HG03342 (cell line): Measurements from ENCODE around the gene OSMR.

Experiments used
- ATAC-seq: cut with Tn5 transposase; IDR thresholded peaks from one replicate; pipeline ENCODE4 v1.9.1; 2021; ENCODE audit warnings: mild to moderate bottlenecking, moderate library complexity; ENCODE audit not compliant: unreplicated experiment

The OSMR gene

GRCh38 chr5:38923661-38924451 is 78.0 kb downstream of the OSMR start:
- ATAC-seq, result no peak

DNA sequence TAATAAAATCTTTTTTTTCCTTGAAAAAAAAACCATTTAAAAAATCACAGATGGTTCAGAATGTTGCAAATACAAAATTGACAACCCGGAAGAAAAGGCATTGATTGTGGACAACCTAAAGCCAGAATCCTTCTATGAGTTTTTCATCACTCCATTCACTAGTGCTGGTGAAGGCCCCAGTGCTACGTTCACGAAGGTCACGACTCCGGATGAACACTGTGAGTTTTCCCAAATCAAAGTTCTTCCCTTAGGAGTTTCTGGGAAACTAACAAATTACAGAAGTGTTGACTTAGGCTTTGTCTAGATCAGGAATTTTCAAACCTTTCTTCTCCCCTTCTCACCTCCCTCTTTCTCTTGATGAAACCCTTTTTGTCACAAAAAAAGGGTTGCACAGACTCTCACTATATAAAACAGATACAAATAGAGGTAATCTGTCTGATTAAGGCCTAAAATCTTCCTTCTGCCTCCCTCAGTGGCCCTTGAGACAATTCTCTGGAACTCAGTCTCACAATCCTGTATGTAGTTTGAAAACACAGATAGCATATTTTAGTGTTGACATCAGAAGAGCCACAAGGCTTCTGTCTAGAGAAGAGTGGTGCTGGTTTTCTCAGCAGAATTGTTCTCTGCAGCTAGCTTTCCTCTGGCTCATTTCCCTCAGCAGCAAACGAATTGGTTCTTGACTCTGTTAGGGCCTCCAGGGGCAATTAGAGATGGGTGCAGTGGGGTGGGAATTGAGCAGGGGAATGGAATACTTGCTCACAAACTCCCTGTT is 79.5 kb downstream of the OSMR start:
- no peak for ATAC-seq

DNA sequence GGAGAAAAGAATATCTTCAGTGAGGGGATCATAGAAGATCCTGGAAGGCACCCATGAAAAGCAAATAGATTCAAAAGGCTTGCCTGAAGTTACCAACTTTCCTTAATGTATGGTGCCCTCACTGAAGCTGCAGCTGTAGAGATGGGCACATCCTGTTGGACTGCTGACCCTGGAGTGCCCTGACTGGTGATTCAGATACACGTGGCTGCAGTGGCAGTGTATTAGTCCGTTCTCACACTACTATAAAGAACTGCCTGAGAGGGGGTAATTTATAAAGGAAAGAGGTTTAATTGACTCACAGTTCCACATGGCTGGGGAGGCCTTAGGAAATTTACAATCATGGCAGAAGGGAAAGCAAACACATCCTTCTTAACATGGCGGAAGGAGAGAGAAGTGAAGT is 80.3 kb downstream of the OSMR start:
- no peak for ATAC-seq

DNA sequence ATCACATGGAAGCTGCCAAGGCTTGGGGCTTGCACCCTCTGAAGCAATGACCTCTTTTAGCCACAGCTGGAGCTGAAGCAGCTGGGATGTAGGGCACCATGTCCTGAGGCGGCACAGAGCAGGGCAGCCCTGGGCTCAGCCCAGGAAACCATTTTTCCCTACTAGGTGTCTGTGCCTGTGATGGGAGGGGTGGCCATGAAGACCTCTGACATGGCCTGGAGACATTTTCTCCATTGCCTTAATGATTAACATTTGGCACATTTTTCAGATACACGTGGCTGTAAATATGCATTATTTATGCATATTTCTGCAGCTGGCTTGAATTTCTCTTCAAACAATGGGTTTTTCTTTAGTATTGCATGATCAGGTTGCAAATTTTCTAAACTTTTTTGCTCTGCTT is 81.7 kb downstream of the OSMR start:
- ATAC-seq, result no peak

DNA sequence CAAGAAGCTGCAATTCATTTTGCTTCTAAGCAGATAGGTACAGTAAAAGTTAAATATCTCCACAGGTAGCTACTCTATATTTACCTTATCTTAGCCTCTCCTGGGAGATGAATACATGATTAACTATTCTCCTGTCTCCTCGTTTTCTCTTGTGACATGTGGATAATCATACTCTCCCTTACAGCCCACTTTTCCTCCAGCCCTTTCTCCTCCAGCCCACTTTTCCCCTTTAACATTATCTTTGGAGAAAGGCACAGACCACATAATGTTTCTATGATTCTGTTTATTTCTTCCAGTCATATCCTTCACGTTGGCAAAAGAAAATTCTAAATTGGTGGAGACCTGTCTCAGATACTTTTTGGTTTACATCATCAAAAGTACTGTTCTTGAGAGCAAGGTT is 84.0 kb downstream of the OSMR start:
- no peak for ATAC-seq

DNA sequence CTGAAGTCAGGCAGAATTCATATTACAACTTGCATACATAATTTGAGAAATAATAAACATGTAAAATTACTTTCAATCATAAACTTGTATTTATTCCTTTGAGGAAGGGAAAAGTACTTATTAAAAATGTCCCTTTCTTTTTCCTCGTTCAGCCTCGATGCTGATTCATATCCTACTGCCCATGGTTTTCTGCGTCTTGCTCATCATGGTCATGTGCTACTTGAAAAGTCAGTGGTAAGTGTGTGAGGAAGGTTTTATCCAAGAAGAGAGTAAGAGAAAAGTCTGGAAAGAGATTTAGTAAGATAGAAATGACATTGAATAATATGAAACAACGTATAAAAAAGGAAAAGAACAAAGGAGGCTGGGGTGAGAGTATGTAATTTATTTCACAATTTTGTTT is 85.9 kb downstream of the OSMR start:
- ATAC-seq, result no peak

- ATAC-seq, result no peak
Measured at GRCh38 chr5:38932854-38933408, 87.1 kb downstream of the OSMR start.

DNA sequence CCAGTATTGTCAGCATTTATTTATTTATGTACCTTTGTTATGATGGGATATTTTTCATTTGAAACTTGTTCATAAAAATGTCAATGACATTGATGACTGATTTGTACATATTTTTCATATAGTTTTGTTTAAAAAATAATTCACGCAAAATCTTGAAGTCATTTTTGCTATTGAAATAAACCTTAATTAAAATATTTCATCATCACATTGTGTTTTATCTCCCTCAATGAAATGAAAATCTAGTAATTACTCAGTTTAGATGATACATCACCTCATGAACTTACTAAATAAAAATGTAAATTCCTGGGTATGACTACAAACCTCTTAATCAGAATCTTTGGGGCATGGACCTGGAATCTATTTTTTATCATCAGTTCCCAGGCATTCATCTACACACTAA is 89.6 kb downstream of the OSMR start:
- no peak for ATAC-seq

- ATAC-seq, result no peak
Measured at GRCh38 chr5:38936269-38936668, 90.5 kb downstream of the OSMR start.

- ATAC-seq, result no peak
Measured at GRCh38 chr5:38938424-38938823, 92.6 kb downstream of the OSMR start.

DNA sequence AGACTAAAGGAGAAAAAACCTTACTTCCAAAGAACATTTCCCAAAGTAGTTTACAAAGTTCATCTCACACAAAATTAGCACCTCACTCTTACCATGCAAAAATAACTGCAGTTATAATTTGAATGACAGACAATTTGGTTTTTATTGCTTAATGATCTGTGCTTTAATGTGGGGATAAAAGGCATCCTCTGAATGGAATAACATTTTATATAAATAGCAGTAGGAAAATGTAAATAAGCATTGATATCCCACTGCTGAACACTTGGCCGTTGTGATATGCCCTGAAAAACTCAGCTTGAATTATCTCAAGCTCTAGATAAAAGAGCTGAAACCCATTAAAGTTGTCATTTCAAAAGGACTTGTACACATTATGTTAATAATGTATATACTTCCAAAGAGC is 93.2 kb downstream of the OSMR start:
- ATAC-seq, result no peak

- no peak for ATAC-seq
Measured at GRCh38 chr5:38940230-38940858, 94.5 kb downstream of the OSMR start.

DNA sequence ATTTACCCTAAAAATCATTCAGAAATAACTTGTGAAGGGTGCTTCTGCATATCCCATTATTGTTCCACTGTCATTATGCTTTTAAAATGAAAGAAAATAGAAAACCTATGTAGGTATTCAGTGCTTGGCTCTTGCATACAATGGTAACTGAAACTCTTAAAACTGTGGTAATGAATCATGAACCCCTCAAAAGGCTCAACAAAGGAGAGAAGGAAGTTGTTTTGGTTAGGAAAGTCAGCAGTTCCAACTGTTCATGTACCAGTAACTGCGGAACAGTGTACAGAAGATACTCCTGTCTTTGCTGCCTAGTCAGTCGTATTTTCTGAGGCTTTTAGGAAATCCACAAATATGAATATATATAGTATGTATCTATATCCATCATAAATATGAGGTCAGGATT is 96.1 kb downstream of the OSMR start:
- ATAC-seq, result no peak

DNA sequence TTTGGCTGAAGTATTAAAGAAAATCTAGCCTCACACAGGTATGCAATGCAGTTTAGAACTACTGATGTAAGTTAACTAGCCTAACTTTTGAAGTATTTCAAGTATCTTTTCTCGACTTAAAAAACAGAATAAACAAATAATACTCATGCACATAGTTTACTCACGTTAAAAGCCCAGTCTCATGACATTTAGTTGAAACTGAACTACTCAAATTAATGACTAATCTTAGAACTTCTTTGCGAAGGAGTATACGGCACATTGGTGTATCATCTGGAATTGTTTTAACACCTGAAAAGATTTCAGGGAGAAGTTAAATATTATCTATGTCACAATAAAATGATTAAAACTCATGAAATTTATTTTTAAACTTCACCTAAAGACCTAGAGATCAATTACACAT is 98.5 kb downstream of the OSMR start:
- ATAC-seq, result no peak

DNA sequence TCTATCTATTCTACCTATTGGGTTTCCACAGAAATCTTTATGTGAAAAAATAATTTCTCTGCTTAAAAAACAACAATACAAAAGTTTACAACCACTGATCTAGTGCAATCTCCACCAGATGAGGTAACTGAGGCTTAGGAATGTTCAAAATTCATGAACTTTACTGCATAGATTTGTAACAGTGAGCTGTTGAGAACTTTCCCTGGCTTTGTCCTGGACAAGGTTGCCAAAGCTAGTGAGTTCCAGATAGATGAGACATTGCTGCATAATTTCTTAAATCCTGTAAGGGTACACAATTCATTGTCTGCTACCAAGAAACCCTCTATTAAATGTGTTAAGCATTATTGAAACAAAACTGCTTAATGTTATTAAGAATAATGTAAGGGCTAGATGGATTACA is 102.7 kb downstream of the OSMR start:
- no peak for ATAC-seq

DNA sequence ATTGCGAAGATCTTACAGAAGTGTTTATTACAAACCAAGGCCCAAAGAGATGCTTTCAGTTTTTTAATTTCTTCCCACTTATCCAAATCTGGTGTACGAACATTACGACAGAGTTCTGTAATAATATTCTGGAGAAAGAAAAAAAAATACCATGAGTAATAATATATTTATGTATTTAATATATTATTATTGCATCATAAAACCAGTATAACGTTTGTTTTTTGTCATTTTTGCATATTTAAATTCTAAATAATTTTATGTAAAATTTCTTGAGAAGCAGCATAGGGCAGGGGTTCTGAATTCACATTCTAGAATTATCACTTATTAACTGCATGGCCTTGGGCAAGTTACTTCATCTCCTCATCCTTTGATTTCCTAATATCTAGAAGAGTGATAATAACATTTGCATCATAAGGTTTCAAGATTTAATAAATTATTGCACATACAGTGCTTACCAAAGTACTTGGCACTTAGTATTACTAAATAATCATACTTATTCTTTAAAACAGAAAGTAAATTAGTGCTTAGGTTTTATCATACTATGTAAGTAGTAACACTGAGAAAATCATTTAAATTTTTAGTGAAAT is 107.7 kb downstream of the OSMR start:
- ATAC-seq, result no peak

DNA sequence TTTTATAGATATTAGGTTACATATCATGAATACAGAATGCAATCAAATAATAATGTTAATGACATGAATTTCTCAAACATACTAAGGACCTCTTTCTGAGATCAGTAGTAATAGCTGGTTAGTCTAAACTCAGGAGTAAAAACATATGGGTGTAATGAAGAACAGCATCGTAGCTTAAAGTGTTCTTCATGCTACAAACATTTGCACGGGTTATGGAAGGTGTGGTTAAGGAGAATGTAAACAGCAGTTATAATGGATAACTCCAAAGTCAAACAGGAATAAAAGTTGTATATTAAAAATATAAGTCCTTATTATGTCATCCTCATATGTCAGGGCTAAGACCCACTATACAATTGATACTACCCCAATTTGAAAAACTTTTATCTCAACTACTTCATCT is 115.9 kb downstream of the OSMR start:
- no peak for ATAC-seq

DNA sequence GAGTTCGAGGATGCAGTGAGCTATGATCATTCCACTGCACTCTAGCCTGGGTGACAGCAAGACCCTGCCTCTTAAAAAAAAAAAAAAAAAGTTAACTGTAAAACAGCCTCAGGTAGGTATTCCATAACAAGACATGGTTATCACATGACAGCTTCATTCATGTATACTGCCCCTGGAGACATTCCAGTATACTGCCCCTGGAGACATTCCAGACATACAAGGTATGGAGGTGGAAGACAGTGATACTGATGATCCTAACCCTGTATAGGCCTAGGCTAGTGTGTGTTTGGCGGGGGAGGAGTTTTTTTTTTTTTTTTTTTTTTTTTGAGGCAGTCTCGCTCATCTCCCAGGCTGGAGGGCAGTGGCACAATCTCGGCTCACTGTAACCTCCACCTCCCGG is 122.9 kb downstream of the OSMR start:
- ATAC-seq, result no peak

GRCh38 chr5:38978036-38978435 is 132.2 kb downstream of the OSMR start:
- no peak for ATAC-seq

GRCh38 chr5:38979535-38979934 is 133.7 kb downstream of the OSMR start:
- ATAC-seq, result no peak
